ACC112 (cell line): ENCODE measurements around the gene GJB1.

ENCODE experiments used
- H2AFZ ChIP-seq: fragments of 200-600 bp; sonication (generic); one replicate; pipeline ENCODE4 v1.6.0; 2017; ENCODE audit warnings: antibody characterized with exemption, low read length; ENCODE audit not compliant: unreplicated experiment
- H3K27ac ChIP-seq: fragments of 200-600 bp; sonication (generic); 2 replicates; pipeline ENCODE4 v1.5.1; 2014; ENCODE audit warnings: low read depth, mild to moderate bottlenecking, antibody characterized with exemption, low read length, moderate library complexity
- H3K27me3 ChIP-seq: fragments of 200-600 bp; sonication (generic); 2 replicates; pipeline ENCODE4 v1.6.1; 2014; ENCODE audit warnings: mild to moderate bottlenecking, antibody characterized with exemption, low read length, moderate library complexity, mixed read lengths; ENCODE audit not compliant: insufficient read depth
- H3K36me3 ChIP-seq: fragments of 200-600 bp; sonication (generic); 2 replicates; pipeline ENCODE4 v1.6.1; 2016; ENCODE audit warnings: mild to moderate bottlenecking, antibody characterized with exemption, low read length, moderate library complexity, mixed read lengths; ENCODE audit not compliant: insufficient read depth
- H3K4me1 ChIP-seq: fragments of 200-600 bp; sonication (generic); one replicate; pipeline ENCODE4 v1.6.1; 2016; ENCODE audit warnings: low read length, mixed read lengths; ENCODE audit not compliant: insufficient read depth, unreplicated experiment, control insufficient read depth
- H3K4me3 ChIP-seq: fragments of 200-600 bp; sonication (generic); 2 replicates; pipeline ENCODE4 v1.5.1; 2014; ENCODE audit warnings: mild to moderate bottlenecking, low read depth, low read length
- H3K79me2 ChIP-seq: fragments of 200-600 bp; sonication (generic); one replicate; pipeline ENCODE4 v1.6.0; 2016; ENCODE audit warnings: low read length; ENCODE audit not compliant: control insufficient read depth, unreplicated experiment, insufficient read depth

The GJB1 gene

GRCh38 chrX:71215338-71215912 lies 7.6 kb upstream of the GJB1 start:
- Histone ChIP-seq H3K4me1 (peaks cover 7% of the 10 kb centered on the region), H3K36me3 (no peaks in the 10 kb centered on the region), H3K79me2 (no peaks in the 10 kb centered on the region), H3K27me3 (no peaks in the 10 kb centered on the region), H2AFZ (no peak overlapping the region), H3K4me3 (no peak overlapping the region), H3K27ac (no peak overlapping the region)

GRCh38 chrX:71216485-71216884 lies 6.5 kb upstream of the GJB1 start:
- H3K4me3 ChIP-seq: no peak overlapping the region
- H3K36me3 ChIP-seq: no peaks in the 10 kb centered on the region
- no peaks in the 10 kb centered on the region for H3K4me1 ChIP-seq
- H3K27me3 ChIP-seq: no peaks in the 10 kb centered on the region
- no peaks in the 10 kb centered on the region for H3K79me2 ChIP-seq
- no peak overlapping the region for H2AFZ ChIP-seq
- H3K27ac ChIP-seq: no peak overlapping the region

- no peaks in the 10 kb centered on the region for H3K4me1 ChIP-seq
- H3K36me3 ChIP-seq: no peaks in the 10 kb centered on the region
- no peak overlapping the region for H3K27ac ChIP-seq
- H3K27me3 ChIP-seq: no peaks in the 10 kb centered on the region
- no peak overlapping the region for H2AFZ ChIP-seq
- no peaks in the 10 kb centered on the region for H3K79me2 ChIP-seq
- no peak overlapping the region for H3K4me3 ChIP-seq
These were observed 5.7 kb upstream of the GJB1 start for GRCh38 chrX:71217298-71217697.

- Histone ChIP-seq H3K27me3 (peaks cover 3% of the 10 kb centered on the region; the same call in 1 of the 2 replicates), H2AFZ (no peak overlapping the region), H3K4me3 (no peak overlapping the region), H3K79me2 (no peaks in the 10 kb centered on the region), H3K27ac (no peak overlapping the region), H3K36me3 (no peaks in the 10 kb centered on the region), H3K4me1 (no peaks in the 10 kb centered on the region)
These were observed 1.9 kb upstream of the GJB1 start for GRCh38 chrX:71221145-71221544.

- Histone ChIP-seq H3K4me3 (no peak overlapping the region), H3K36me3 (no peaks in the 10 kb centered on the region), H3K4me1 (no peaks in the 10 kb centered on the region), H3K79me2 (no peaks in the 10 kb centered on the region), H2AFZ (no peak overlapping the region), H3K27ac (no peak overlapping the region), H3K27me3 (peaks cover 3% of the 10 kb centered on the region; the same call in 1 of the 2 replicates)
These were observed 1.2 kb downstream of the GJB1 start for GRCh38 chrX:71224098-71224708.

- H3K36me3 ChIP-seq: no peaks in the 10 kb centered on the region
- H3K27ac ChIP-seq: no peak overlapping the region
- H3K27me3 ChIP-seq: peaks cover 3% of the 10 kb centered on the region; the same call in 1 of the 2 replicates
- no peak overlapping the region for H3K4me3 ChIP-seq
- H2AFZ ChIP-seq: no peak overlapping the region
- no peaks in the 10 kb centered on the region for H3K79me2 ChIP-seq
- no peaks in the 10 kb centered on the region for H3K4me1 ChIP-seq
These were observed 2.0 kb downstream of the GJB1 start for GRCh38 chrX:71225009-71225408.

- no peak overlapping the region for H3K4me3 ChIP-seq
- H3K27me3 ChIP-seq: peaks cover 3% of the 10 kb centered on the region; the same call in 1 of the 2 replicates
- H3K79me2 ChIP-seq: no peaks in the 10 kb centered on the region
- H2AFZ ChIP-seq: no peak overlapping the region
- H3K27ac ChIP-seq: no peak overlapping the region
- no peaks in the 10 kb centered on the region for H3K4me1 ChIP-seq
- H3K36me3 ChIP-seq: no peaks in the 10 kb centered on the region
These were observed 2.7 kb downstream of the GJB1 start for GRCh38 chrX:71225676-71226075.

GRCh38 chrX:71227370-71228062 lies 4.5 kb downstream of the GJB1 start:
- peaks cover 3% of the 10 kb centered on the region; the same call in 1 of the 2 replicates for H3K27me3 ChIP-seq

GRCh38 chrX:71228063-71228642 lies 5.1 kb downstream of the GJB1 start:
- no peak overlapping the region for H2AFZ ChIP-seq
- H3K27ac ChIP-seq: no peak overlapping the region
- H3K4me1 ChIP-seq: no peaks in the 10 kb centered on the region
- H3K79me2 ChIP-seq: no peaks in the 10 kb centered on the region
- peaks cover under 1% of the 10 kb centered on the region; the same call in 1 of the 2 replicates for H3K27me3 ChIP-seq
- no peaks in the 10 kb centered on the region for H3K36me3 ChIP-seq
- no peak overlapping the region for H3K4me3 ChIP-seq

More at GRCh38 chrX:71227370-71228062, 4.5 kb downstream of the GJB1 start:
- Histone ChIP-seq H3K36me3 (no peaks in the 10 kb centered on the region), H3K79me2 (no peaks in the 10 kb centered on the region), H3K27ac (no peak overlapping the region), H2AFZ (no peak overlapping the region), H3K4me1 (no peaks in the 10 kb centered on the region), H3K4me3 (no peak overlapping the region)

- Histone ChIP-seq H2AFZ (no peak overlapping the region), H3K79me2 (no peaks in the 10 kb centered on the region), H3K4me3 (no peak overlapping the region), H3K27me3 (no peaks in the 10 kb centered on the region), H3K27ac (no peak overlapping the region), H3K36me3 (no peaks in the 10 kb centered on the region), H3K4me1 (no peaks in the 10 kb centered on the region)
These were observed 12.5 kb downstream of the GJB1 start for GRCh38 chrX:71235482-71235881.
